OCI-LY3 (cell line): ENCODE data around the gene POU2F2.

Experiments
- H2AFZ ChIP-seq: fragments of 200-600, 300-600 bp; shearing (Covaris generic); 2 replicates; pipeline ENCODE4 v1.6.0; 2014; ENCODE audit warnings: antibody characterized with exemption, low read depth, low read length
- H3K27ac ChIP-seq: fragments of 200-600, 300-600 bp; sonication (generic); 2 replicates; pipeline ENCODE4 v1.5.1; 2014; ENCODE audit warnings: mild to moderate bottlenecking, low read length, moderate library complexity, mixed read lengths
- H3K27me3 ChIP-seq: fragments of 200-600, 300-600 bp; sonication (generic); 2 replicates; pipeline ENCODE4 v1.6.1; 2014; ENCODE audit warnings: low read depth, low read length, mixed read lengths
- H3K36me3 ChIP-seq: fragments of 200-600, 300-600 bp; sonication (generic); replicated peaks from 2 replicates; pipeline ENCODE3; 2014; ENCODE audit warnings: low read depth, low read length, mixed read lengths
- H3K4me1 ChIP-seq: fragments of 300-600, 200-600 bp; sonication (generic); 2 replicates; pipeline ENCODE4 v1.6.1; 2014; ENCODE audit warnings: low read length, mixed read lengths
- H3K4me2 ChIP-seq: fragments of 200-600, 300-600 bp; sonication (generic); 2 replicates; pipeline ENCODE4 v1.6.1; 2014; ENCODE audit warnings: low read length, mixed read lengths
- H3K4me3 ChIP-seq: fragments of 300-600, 200-600 bp; sonication (generic); 2 replicates; pipeline ENCODE4 v1.5.1; 2014; ENCODE audit warnings: antibody characterized with exemption, mild to moderate bottlenecking, low read length, moderate library complexity
- H3K79me2 ChIP-seq: fragments of 300-600, 200-600 bp; shearing (Covaris generic); 2 replicates; pipeline ENCODE4 v1.6.1; 2014; ENCODE audit warnings: mild to moderate bottlenecking, low read length, mixed read lengths
- H3K9ac ChIP-seq: fragments of 300-600, 200-600 bp; shearing (Covaris generic); 2 replicates; pipeline ENCODE4 v1.6.0; 2014; ENCODE audit warnings: mild to moderate bottlenecking, low read length, moderate library complexity
- H3K9me3 ChIP-seq: fragments of 200-600, 300-600 bp; shearing (Covaris generic); 2 replicates; pipeline ENCODE4 v1.6.1; 2014; ENCODE audit warnings: low read length, mixed read lengths; ENCODE audit not compliant: insufficient read depth
- H4K20me1 ChIP-seq: fragments of 200-600, 300-600 bp; sonication (generic); 2 replicates; pipeline ENCODE4 v1.6.1; 2016; ENCODE audit warnings: low read length, mixed read lengths; ENCODE audit not compliant: insufficient read depth
- EZH2phosphoT487 ChIP-seq: fragments of 200-600 bp; shearing (Covaris generic); IDR thresholded peaks from 2 replicates; pipeline ENCODE4 v1.6.1; 2018; ENCODE audit warnings: antibody characterized with exemption, mixed run types, low read depth
- TF ChIP-seq, protein P1 (sequence below): fragments of 200-600, 300-600 bp; sonication (generic); IDR thresholded peaks from 2 replicates; pipeline ENCODE4 v1.5.1; 2014; ENCODE audit warnings: antibody characterized with exemption, low read length, low read depth

The POU2F2 gene

DNA sequence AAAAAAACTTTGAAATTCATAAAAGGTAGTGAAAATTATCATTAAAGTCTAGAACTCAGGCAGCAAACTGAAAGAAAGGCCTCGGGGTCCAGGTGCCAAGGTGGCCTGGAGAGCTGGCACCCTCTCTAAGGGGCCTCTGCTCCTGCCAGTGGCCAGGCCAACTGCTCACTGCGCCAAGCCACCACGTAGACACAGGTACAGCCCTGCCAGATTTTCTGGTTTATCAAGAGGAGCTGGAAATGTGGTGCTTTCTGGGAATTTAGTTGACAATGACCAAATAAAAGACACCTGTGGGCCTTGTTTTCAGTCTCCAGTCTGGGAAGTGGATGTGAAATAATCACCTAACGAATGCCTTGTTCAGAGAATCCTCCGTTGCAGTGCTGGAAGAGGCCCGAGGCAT lies 33.5 kb downstream of the POU2F2 start:
- H4K20me1 ChIP-seq, result peaks cover 52% of the 10 kb centered on the region
- H3K36me3 ChIP-seq, result peaks cover 81% of the 10 kb centered on the region
- H3K27ac ChIP-seq, result no peak overlapping the region
- no peak for TF ChIP-seq EZH2phosphoT487
- TF ChIP-seq, protein P1, sequence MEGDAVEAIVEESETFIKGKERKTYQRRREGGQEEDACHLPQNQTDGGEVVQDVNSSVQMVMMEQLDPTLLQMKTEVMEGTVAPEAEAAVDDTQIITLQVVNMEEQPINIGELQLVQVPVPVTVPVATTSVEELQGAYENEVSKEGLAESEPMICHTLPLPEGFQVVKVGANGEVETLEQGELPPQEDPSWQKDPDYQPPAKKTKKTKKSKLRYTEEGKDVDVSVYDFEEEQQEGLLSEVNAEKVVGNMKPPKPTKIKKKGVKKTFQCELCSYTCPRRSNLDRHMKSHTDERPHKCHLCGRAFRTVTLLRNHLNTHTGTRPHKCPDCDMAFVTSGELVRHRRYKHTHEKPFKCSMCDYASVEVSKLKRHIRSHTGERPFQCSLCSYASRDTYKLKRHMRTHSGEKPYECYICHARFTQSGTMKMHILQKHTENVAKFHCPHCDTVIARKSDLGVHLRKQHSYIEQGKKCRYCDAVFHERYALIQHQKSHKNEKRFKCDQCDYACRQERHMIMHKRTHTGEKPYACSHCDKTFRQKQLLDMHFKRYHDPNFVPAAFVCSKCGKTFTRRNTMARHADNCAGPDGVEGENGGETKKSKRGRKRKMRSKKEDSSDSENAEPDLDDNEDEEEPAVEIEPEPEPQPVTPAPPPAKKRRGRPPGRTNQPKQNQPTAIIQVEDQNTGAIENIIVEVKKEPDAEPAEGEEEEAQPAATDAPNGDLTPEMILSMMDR, result no peak
- no peaks in the 10 kb centered on the region for H3K27me3 ChIP-seq
- H3K79me2 ChIP-seq, result peaks cover 23% of the 10 kb centered on the region
- no peak overlapping the region for H3K4me3 ChIP-seq
- no peak overlapping the region for H3K4me2 ChIP-seq
- H3K9me3 ChIP-seq, result no peaks in the 10 kb centered on the region
- H3K4me1 ChIP-seq, result no peaks in the 10 kb centered on the region
- no peak overlapping the region for H3K9ac ChIP-seq
- no peak overlapping the region for H2AFZ ChIP-seq

GRCh38 chr19:42097461-42097860 lies 34.8 kb downstream of the POU2F2 start:
- peaks cover 76% of the 10 kb centered on the region for H3K36me3 ChIP-seq
- no peak overlapping the region for H3K27ac ChIP-seq
- H4K20me1 ChIP-seq, result peaks cover 47% of the 10 kb centered on the region
- no peak overlapping the region for H3K4me2 ChIP-seq
- H3K4me1 ChIP-seq, result no peaks in the 10 kb centered on the region
- H3K9ac ChIP-seq, result no peak overlapping the region
- H3K9me3 ChIP-seq, result no peaks in the 10 kb centered on the region
- H3K27me3 ChIP-seq, result no peaks in the 10 kb centered on the region
- no peak overlapping the region for H2AFZ ChIP-seq
- no peak overlapping the region for H3K4me3 ChIP-seq
- H3K79me2 ChIP-seq, result peaks cover 14% of the 10 kb centered on the region; the same call in 1 of the 2 replicates
- TF ChIP-seq EZH2phosphoT487, result no peak
- TF ChIP-seq, protein P1, result no peak

DNA sequence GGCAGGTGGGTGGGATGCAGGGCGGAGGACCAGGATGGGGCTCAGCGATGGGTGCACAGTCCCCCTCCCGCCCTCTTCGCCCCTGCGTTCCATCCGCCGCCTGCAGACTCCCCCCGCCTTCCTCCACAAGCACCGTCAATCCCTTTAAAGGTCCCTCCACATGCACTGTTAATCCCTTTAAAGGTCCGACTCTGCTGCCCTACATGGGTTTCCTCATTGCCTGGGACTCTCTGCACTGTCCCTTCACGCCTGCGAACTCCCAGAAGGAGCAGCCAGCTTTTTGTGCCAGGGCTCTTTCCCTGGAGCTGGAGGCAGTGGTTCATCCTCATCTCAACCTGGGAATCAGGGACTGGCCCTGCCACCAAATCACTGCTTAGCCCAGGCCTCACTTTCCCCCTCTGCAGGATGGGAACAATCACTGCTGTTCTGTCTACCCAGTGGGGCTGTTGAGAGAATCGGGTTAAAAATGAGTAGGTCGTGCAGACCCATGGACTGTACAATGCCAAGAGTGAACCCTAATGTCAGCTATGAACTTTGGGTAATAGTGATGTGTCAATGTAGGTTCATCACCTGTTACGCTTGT lies 35.9 kb downstream of the POU2F2 start:
- peaks cover 73% of the 10 kb centered on the region for H3K36me3 ChIP-seq
- H3K4me3 ChIP-seq, result no peak overlapping the region
- H3K27ac ChIP-seq, result no peak overlapping the region
- no peak overlapping the region for H3K4me2 ChIP-seq
- no peak overlapping the region for H3K9ac ChIP-seq
- H2AFZ ChIP-seq, result no peak overlapping the region
- TF ChIP-seq EZH2phosphoT487, result no peak
- no peaks in the 10 kb centered on the region for H3K4me1 ChIP-seq
- H3K9me3 ChIP-seq, result no peaks in the 10 kb centered on the region
- H3K79me2 ChIP-seq, result peaks cover 7% of the 10 kb centered on the region; the same call in 1 of the 2 replicates
- H4K20me1 ChIP-seq, result peaks cover 49% of the 10 kb centered on the region
- no peaks in the 10 kb centered on the region for H3K27me3 ChIP-seq

DNA sequence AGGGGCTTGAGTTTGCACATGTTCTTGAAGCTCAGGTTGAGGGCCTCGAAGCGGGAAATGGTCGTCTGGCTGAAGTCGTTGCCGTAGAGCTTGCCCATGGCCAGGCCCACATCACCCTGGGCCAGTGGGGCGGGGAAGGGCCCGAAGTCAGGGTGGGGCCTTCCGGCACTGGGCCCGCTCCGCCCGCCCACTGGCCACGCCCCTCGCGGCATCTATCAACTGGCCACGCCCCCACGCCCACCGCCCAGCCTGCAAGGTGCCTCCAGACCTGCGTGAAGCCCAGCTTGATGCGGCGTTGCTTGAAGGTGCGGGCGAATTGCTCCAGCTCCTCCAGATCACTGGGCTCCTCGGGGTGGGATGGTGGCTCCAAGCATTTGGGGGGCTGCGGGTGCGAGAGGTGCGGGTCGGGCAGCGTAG lies 36.4 kb downstream of the POU2F2 start:
- Histone ChIP-seq H3K9ac (no peak overlapping the region), H3K27me3 (no peaks in the 10 kb centered on the region), H2AFZ (no peak overlapping the region), H3K36me3 (peaks cover 68% of the 10 kb centered on the region), H3K9me3 (no peaks in the 10 kb centered on the region), H3K4me1 (no peaks in the 10 kb centered on the region), H3K27ac (no peak overlapping the region), H3K79me2 (0 out of 2 replicates have a peak, but pooled peaks cover 4% of the 10 kb centered on the region), H3K4me3 (no peak overlapping the region), H3K4me2 (no peak overlapping the region), H4K20me1 (peaks cover 49% of the 10 kb centered on the region)
- no peak for TF ChIP-seq EZH2phosphoT487
- TF ChIP-seq, protein P1, result no peak
